Psoas muscle (tissue), 8 donors: ENCODE results near the gene PDZD7. TPM values are rescaled to one million over a fixed set of nuclear protein-coding genes. Genes with fewer than 3 reads are reported as not detected.

Experiments
- ATAC-seq, 4 donors: fragments of 200-7000 bp; cut with Tn5 transposase; one replicate each; pipeline ENCODE4 v1.9.1; 2020; ENCODE audit warnings: moderate library complexity in 3 of 4, mild to moderate bottlenecking in 2 of 4
- DNase-seq, 2 donors: peaks; one replicate each; pipeline ENCODE4 v3.0.0-alpha.2; 2020
- H3K27ac ChIP-seq: fragments of 200-600 bp; one replicate; pipeline ENCODE4 v1.8.0; 2022
- H3K27me3 ChIP-seq, 3 donors: fragments of 200-600 bp in 1 of 3; one replicate each; pipeline versions ENCODE4 v1.6.1 to v1.8.0; 2013 to 2022; ENCODE audit warnings: low read length in 2 of 3, mild to moderate bottlenecking in 2 of 3, moderate library complexity in 1 of 3; ENCODE audit not compliant: insufficient read depth in 3 of 3
- H3K36me3 ChIP-seq, 2 donors: fragments of 200-600 bp in 1 of 2; one replicate each; pipeline versions ENCODE4 v1.6.1 to v1.8.0; 2013 to 2022; ENCODE audit warnings: low read depth in 1 of 2, mild to moderate bottlenecking in 1 of 2, moderate library complexity in 1 of 2; ENCODE audit not compliant: insufficient read depth in 1 of 2
- H3K4me1 ChIP-seq: fragments of 200-600 bp; one replicate; pipeline ENCODE4 v1.8.0; 2022
- H3K4me3 ChIP-seq: fragments of 200-600 bp; one replicate; pipeline ENCODE4 v1.8.0; 2022; ENCODE audit warnings: mild to moderate bottlenecking
- H3K9me3 ChIP-seq: fragments of 200-600 bp; one replicate; pipeline ENCODE4 v1.8.0; 2022
- WGBS, 3 donors: extraction: QIAGEN DNeasy Blood & Tissue Kit; methylation state at CpG; one replicate each; pipeline versions ENCODE4 v1.1.6 to v1.1.7; 2013; 5-methylcytosine and 5-hydroxymethylcytosine counted together
- intact Hi-C, 2 donors: fragments of 100-400 bp; cut with DNase I; formaldehyde crosslinking; loops; one replicate each; pipeline versions ENCODE4 v1.11.0 to v1.14.2; 2022
- polyA plus RNA-seq, 3 donors: library from polyadenylated mRNA; stranded (reverse); fragments of 200-250 nt; gene quantifications; one replicate each; pipeline ENCODE4 v1.2.3, GENCODE V29; 2013
- total RNA-seq, 4 donors: library from RNA; stranded (reverse); fragmentation: NEBNext Ultra II Directional in 2 of 4; extraction: Animal tissue kit (Norgen Biotek cat#: 25700) in 2 of 4; gene quantifications; one replicate each; pipeline versions ENCODE4 v1.2.1 to v1.2.4, GENCODE V29; 2021 to 2023
- TF ChIP-seq, protein P1 (sequence below): fragments of 200-600 bp; IDR thresholded peaks from one replicate; pipeline ENCODE4 v1.8.0; 2022; ENCODE audit warnings: antibody characterized with exemption
- donor health status: healthy with polysubstance abuse.
- donor health status: DM: no; HTN: no; CAD: no; lungs with moderate emphysema.
- donor health status: Bipolar disorder and iron deficiency.
- donor health status: healthy.
- donor health status: DM: yes; HTN: yes; CAD: no.
- donor health status: DM: no; HTN: no; CAD: no.
- donor health status: DM: no; HTN: no; CAD: no.
- donor health status: DM: yes; HTN: yes; CAD: no.

The PDZD7 gene
- total and polyA plus RNA-seq, 7 donors = 0.04 to 0.54 (median 0.08) TPM; not detected in 2

DNA sequence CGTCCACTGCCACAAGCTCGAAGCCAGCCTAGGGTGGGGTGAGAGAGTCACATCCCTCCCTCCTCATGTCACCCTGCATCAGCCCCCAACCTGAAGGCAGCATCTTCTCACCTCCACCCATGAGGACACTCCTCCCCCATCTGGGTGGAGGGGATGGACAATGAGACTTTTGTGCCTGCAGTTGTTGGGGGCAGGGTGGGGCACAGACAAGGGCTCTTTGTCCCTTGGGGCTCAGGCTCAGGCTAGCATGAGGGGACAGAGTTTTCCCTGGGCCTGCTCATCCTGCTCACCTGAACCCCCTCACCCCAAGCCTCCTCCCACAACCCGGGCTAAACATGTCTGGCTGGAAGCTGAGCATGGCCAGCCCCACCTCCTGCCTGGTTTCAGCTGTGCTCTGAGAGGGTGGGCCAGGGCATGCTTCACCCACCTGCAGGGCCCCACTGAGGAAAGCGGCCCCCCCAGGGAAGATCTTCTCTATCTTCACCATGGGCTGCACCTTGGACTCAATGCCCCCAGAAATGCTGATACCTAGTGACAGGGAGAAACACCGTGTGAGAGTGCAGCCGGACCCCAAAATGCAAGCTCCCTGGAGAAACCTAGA, 22.0 kb downstream of the PDZD7 start:
- WGBS, 3 donors = 74 to 78% (median 78%) methylated on average over 6 of the region's 6 CpGs
- ATAC-seq (no peak), DNase-seq (peak in 1 of 2 donors; percentile 44)
- TF ChIP-seq, protein P1, sequence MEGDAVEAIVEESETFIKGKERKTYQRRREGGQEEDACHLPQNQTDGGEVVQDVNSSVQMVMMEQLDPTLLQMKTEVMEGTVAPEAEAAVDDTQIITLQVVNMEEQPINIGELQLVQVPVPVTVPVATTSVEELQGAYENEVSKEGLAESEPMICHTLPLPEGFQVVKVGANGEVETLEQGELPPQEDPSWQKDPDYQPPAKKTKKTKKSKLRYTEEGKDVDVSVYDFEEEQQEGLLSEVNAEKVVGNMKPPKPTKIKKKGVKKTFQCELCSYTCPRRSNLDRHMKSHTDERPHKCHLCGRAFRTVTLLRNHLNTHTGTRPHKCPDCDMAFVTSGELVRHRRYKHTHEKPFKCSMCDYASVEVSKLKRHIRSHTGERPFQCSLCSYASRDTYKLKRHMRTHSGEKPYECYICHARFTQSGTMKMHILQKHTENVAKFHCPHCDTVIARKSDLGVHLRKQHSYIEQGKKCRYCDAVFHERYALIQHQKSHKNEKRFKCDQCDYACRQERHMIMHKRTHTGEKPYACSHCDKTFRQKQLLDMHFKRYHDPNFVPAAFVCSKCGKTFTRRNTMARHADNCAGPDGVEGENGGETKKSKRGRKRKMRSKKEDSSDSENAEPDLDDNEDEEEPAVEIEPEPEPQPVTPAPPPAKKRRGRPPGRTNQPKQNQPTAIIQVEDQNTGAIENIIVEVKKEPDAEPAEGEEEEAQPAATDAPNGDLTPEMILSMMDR = no peak
- peaks cover 18% of the 10 kb centered on the region for H3K4me1 ChIP-seq
- H3K27me3 ChIP-seq = no peaks in the 10 kb centered on the region
- H3K36me3 ChIP-seq = peaks cover 0 to 36% of the 10 kb centered on the region in 2 donors
- H3K9me3 ChIP-seq = no peaks in the 10 kb centered on the region
- no peak overlapping the region for H3K27ac ChIP-seq
- H3K4me3 ChIP-seq = no peak overlapping the region
- intact Hi-C loops = no loop called here

DNA sequence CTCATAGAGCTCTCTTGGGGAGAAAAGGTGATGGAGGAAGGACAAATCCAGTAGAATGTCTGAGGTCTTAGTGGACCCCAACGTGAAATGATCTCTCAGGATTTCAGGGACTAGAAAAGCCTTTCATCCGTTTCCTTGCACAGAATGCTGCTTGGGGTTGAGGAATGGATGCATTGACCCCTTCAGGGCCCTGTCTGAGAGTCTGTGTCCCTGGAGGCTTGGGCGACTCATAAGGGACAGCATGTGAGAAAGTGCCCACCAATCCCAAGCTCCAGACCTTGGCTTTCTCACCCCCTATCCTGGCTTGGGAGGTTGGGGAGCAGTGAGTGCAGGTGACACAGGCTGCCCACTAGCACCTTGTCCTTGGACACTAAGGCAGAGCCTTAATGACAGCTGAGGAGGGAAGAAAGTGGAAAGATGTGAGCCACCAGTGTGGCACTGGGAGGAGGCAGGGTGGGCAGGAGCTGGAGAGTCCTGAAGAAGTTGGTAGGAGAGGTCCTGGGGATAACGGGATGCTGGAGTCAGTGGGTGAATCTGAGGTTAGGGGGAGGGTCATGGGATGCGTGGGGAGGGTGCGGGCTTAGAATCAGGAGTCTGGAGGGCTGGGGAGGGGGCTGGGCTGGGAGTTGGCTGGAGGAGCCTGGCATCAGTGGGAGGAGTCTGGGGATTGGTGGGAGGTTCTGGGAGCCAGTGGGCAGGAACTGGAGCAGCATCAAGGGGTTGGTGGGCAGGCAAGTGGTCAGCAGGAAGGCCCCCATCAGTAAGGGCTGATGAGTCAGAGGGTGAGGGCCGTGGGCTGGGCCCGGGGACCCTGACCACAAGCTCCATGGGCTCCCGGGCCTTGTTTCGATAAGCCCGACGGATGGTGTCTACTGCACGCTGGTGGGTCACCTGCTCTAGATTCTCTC, 22.8 kb downstream of the PDZD7 start:
- WGBS, 3 donors = 62 to 64% (median 63%) methylated on average over 13 of the region's 13 CpGs
- Histone ChIP-seq H3K27ac (no peak overlapping the region), H3K4me3 (no peak overlapping the region), H3K36me3 (peaks cover 0 to 44% of the 10 kb centered on the region in 2 donors), H3K9me3 (no peaks in the 10 kb centered on the region), H3K27me3 (no peaks in the 10 kb centered on the region), H3K4me1 (peaks cover 23% of the 10 kb centered on the region)
- ATAC-seq (no peak), DNase-seq (peak in 1 of 2 donors; percentile 28)
- TF ChIP-seq, protein P1 = no peak
- intact Hi-C loops = no loop called here

DNA sequence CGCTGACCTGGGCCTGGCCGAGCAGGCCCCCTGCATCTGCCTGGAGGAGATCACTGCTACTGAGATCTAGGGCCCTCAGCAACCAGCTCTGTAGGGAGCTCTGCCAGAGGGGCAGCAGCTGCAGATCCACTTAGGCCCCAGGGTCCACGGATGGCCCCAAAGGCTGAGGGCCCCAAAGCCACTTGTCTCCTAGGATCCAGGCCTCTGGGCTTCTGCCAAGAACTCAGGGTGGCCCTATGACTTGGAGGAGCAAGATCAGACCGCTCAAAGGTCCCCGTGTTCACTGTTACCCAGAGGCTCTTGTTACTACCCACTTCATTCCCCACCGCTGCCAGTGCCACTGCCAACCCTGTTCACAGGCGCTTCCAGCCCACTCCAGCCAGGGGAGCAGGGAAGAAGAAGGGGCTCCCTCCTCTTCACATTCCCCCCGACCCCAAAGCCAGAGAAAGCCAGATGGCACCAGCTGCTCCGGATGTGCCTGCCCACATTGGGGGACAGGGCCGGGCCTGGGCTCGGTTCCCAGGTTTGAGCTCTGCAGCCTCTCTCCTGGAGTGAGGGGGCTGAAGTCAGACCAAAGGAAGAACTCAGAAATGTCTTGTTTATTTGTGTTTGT, 23.7 kb downstream of the PDZD7 start:
- TF ChIP-seq, protein P1 = no peak
- DNase-seq = no peak
- 28 to 47% (median 33%) methylated on average over 9 to 11 of the region's 11 CpGs for WGBS, 3 donors
- ATAC-seq = no peak
- Histone ChIP-seq H3K27ac (peak overlapping the region; percentile 36), H3K4me1 (peaks cover 29% of the 10 kb centered on the region), H3K9me3 (no peaks in the 10 kb centered on the region), H3K27me3 (no peaks in the 10 kb centered on the region), H3K4me3 (no peak overlapping the region), H3K36me3 (peaks cover 0 to 52% of the 10 kb centered on the region in 2 donors)
- intact Hi-C loops = no loop called here

DNA sequence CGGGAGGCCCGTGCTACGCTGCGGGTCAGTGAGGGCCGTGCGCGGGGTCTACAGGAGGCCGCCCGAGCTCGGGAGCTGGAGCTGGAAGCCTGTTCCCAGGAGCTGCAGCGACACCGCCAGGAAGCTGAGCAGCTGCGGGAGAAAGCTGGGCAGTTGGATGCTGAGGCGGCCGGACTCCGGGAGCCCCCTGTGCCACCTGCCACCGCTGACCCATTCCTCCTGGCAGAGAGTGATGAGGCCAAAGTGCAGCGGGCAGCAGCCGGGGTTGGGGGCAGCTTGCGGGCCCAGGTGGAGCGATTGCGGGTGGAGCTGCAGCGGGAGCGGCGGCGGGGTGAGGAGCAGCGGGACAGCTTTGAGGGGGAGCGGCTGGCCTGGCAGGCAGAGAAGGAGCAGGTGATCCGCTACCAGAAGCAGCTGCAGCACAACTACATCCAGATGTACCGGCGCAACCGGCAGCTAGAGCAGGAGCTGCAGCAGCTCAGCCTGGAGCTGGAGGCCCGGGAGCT, 24.3 kb downstream of the PDZD7 start:
- 46 to 69% (median 55%) methylated on average over 28 to 33 of the region's 33 CpGs for WGBS, 3 donors
- H3K4me1 ChIP-seq = peaks cover 34% of the 10 kb centered on the region
- ATAC-seq (no peak), DNase-seq (no peak)
- peak overlapping the region; percentile 36 for H3K27ac ChIP-seq
- H3K4me3 ChIP-seq = no peak overlapping the region
- intact Hi-C loops = no loop called here
- TF ChIP-seq, protein P1 = no peak
- H3K9me3 ChIP-seq = no peaks in the 10 kb centered on the region
- no peaks in the 10 kb centered on the region for H3K27me3 ChIP-seq
- peaks cover 0 to 52% of the 10 kb centered on the region in 2 donors for H3K36me3 ChIP-seq
